ENCODE results near the gene ATN1.
A peak's percentile ranks its signal among the peaks of the same experiment; 100 is the strongest.
"Not testable (repeated sequence)": the region's sequence is repeated elsewhere in the genome, so short reads cannot be mapped to it uniquely, and the experiment has no call there.

ATN1 gene

DNA sequence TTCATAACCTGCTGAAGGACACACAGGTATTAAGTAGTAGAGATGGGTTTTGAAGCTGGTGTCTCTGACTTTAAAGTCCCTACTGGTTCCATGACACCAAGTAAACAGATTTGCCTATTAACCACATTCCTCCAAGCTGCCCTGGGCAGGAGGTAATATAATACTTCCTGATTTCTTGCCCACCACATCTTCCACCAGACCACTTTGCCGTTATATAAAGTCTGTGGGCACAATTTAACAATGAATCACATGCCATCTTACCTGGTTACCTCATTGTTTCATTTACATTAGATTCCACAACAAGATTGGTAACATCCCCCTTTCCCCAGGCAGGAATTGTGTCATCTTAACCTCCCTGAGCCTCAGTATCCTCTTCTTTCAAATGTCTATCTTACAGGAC is 24.0 kb upstream of the ATN1 start:
- no peak for DNase-seq (ENCODE audit: low spot score)

DNA sequence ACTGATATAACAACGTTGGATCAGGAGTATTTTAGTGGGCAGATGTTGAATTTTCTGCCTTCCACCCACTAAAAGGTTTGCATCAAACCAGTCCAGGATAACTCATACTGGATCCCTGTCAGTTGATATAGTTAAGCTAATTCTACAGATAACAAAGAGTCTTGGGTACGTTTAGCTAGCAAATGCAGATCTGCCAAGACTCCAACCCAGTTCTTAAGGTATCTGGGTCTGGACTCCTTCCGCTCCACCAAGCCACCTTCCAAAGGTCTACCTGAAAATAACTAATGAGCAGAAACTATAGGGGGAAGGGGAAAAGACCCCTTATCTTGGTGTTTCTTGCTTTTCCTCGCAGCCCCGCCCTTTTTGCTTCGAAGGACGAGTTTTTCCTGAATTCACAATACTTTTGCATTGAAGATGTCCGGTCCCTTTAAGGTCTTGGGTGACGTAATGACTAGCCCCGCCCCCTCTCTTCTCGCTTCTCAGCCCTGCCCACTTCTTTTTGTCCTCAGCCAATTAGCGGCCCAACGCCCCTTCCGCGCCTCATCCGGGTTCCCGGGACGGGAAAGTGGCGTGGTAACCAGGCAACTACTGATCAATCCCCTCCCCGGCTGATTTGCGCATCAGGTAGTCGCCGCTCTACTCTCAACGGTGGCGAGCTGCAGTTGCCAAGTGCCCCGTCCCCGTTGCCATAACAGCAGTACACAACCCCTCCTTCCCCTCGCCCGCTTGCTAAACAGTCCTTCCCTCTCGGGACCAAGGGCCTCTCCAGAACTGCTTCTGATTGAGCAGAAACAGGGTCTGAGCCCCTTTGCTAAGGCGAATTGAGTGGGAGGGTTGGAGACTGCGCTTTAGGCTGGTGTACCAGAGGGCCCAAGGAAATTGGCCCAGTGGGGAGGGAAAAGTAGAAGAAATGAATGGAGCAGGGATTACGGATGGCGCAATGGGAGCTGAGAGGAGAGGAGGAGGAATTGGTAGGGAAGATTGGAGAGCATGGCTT is 23.2 kb upstream of the ATN1 start, which contains the start of gene LRRC23:
Gene LRRC23, plus strand, starts transcription at position 543 of the 997 bp plus-strand sequence. CDS start 812 bp downstream, outside the sequence.
- peak; percentile 96 for DNase-seq (ENCODE audit: low spot score)

DNA sequence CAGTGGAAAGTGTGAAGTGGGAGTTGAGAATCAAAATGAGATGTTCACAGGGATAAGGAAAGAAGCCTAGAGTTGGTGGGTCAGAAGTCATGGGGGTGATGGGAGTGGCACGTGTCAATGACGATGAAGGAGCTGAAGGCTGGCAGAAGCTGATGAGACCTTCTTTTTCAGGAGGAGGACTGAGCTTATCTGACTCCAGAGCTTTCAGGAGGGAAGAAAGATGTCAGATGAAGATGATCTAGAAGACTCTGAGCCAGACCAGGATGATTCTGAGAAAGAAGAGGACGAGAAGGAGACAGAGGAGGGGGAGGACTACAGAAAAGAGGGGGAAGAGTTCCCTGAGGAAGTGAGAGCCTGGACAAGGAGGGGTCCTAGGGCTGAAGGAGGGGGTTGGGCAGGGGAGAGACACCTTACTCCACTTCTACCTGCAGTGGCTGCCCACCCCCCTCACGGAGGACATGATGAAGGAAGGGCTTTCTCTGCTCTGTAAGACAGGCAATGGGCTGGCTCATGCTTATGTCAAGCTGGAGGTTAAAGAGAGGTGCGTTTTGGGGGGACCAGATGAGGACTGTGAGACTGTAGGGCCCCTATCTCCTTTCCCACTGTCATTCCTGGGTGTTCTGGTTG is 22.2 kb upstream of the ATN1 start:
- DNase-seq (ENCODE audit: low spot score): no peak

DNA sequence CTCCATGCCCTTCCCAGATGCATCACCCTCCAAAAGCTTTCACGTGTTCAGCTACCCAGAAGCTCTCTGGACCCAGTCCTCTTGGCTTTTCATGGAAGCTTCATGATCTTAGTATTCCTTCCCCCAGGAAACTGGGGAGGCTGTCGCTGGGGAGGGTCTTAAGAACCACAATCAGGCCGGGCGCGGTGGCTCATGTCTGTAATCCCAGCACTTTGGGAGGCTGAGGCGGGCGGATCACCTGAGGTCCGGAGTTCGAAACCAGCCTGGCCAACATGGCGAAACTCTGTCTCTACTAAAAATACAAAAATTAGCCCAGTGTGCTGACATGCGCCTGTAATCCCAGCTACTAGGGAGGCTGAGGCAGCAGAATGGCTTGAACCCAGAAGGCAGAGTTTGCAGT is 19.6 kb upstream of the ATN1 start:
- not testable (repeated sequence) for DNase-seq (ENCODE audit: low spot score)

DNA sequence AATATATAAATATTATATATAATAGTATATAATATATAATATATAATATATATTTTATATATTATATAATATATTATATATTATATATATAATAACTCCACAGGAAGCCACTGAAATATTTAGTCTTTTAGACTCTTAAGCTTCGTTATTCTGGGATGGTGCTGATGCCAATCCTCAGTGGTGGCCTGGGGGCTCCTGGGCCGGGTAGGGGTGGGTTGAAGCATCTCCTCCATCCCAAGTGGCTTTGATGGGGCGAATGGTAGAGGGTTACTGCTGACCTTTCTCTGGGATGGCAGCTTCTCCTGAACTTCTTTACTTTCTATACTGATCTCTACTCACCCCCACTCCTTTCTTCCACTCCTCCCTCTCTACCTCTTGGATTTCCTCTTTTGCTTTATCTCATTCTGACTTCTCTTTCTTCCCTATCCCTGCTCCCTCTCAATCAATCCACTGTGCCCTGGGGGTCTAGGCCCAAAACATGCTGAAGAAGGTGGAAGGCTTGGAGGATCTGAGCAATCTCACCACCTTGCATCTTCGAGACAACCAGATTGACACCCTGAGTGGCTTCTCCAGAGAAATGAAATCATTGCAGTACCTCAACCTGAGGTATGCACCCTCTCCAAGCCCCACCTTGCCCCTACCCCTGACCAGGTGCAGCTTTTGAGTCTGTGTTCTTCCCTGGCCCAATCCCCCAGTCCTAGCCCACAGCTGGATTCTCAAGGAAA is 18.2 kb upstream of the ATN1 start:
- DNase-seq (ENCODE audit: low spot score): no peak

DNA sequence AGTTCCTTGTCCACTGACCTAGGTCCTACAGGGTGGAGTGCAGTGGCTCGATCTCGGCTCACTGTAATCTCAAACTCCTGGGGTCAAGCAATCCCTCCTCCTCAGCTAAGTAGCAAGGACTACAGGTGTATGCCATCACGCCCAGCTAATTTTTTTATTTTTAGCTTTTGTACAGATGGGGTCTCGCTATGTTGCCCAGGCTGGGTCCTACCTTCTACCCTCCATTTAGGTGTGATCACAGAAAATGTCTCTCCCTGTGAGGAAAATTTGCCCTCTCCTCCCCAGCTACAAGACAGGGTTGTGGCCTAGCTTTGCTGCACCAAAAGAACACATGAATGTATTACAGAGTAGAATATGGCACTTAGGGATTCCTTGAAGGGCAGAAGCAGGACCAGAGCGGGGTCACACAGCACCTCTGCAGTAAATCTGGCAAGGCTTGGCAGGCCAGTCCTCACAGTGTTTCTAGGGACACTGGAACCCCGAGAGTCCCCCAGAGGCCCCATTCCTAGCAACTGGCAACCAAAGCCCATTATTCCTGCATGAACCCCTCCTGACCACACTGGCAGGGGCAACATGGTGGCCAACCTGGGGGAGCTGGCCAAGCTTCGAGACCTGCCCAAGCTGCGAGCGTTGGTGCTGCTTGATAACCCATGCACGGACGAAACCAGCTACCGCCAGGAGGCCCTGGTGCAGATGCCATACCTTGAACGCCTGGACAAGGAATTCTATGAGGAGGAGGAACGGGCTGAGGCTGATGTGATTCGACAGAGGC is 15.4 kb upstream of the ATN1 start:
- no peak for DNase-seq (ENCODE audit: low spot score)

DNA sequence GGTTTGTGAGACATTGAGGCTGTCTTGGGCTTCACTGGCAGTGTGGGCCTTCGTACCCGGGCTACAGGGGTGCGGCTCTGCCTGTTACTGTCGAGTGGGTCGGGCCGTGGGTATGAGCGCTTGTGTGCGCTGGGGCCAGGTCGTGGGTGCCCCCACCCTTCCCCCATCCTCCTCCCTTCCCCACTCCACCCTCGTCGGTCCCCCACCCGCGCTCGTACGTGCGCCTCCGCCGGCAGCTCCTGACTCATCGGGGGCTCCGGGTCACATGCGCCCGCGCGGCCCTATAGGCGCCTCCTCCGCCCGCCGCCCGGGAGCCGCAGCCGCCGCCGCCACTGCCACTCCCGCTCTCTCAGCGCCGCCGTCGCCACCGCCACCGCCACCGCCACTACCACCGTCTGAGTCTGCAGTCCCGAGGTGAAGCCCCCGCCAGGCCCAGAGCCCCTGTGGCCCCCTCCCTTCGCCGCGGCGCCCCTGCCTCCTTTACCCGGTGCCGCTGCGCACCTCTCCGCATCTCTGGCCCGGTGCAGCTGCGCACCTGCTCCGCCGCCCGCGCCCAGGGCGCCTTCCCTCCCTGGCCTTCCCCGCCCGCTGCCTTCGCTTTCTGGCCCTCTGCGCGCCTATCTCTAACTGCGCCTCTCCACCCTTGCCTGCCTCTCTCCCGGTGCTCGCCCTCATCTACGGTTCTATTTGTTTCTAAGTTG is 13.4 kb upstream of the ATN1 start, which contains the start of gene ENO2:
Gene ENO2, plus strand, starts transcription at position 335 of the 701 bp plus-strand sequence. CDS start 1,253 bp downstream, outside the sequence.
- peak; percentile 92 for DNase-seq (ENCODE audit: low spot score)

DNA sequence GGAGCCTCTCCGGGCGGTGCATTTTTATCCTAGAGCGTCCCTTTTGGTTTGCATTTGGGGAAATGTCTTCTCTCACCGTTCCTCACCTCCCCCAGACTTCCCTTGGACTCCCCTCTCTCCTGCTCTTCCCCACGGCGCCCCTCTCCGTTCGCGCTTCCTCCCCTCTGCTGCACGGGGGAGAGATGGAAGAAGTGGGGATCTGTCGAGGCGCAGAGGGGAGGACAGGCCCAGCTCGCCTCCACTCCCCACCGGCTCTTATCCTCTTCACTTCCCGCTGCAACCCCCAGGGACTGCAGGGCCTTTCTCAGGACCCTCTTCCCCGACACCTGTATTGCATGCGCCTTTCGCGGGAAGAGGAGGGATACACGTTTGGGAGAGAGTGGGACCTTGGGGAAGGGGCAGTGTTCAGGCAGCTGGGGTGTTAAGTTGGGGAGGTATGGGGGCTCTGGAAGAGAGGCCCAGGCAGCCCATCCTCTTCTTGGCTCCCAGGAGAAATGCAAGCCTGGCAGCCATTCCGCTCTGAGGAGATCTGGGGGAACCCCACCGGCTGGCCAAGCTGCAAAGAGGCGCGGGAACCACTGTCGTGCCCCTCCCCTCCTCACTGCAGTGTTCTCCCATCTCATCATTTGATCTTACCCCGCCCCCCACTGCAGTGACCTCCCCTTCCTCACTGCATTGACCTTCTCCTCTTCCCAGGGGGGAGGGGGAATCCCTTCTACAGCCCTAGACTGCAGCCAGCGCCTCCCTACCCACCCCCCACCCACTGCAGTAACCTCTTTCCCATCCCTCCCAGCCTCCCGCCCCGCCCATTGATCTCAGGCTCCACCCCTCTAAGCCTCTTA is 12.6 kb upstream of the ATN1 start:
- DNase-seq (ENCODE audit: low spot score): no peak

DNA sequence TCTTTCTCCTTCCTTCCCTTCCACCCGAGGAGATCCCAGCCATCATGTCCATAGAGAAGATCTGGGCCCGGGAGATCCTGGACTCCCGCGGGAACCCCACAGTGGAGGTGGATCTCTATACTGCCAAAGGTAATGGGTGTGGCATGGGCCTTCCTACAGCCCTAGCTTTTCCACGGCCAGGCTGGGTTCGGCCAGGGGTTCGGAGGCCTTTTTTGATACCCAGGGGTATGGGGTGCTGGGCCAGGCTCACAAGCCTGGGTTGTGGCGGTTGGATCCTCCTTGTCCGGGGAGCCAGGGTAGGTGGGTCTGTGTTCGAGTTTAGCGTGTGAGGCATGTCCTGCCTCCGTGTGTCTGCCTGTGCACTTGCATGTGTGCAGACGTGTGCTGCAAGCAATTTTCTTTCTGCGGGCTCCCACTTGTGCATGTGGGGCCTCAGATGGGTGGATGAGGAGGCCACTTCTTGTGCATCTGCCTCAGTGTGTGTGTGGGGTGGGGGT is 11.9 kb upstream of the ATN1 start:
- DNase-seq (ENCODE audit: low spot score): no peak

DNA sequence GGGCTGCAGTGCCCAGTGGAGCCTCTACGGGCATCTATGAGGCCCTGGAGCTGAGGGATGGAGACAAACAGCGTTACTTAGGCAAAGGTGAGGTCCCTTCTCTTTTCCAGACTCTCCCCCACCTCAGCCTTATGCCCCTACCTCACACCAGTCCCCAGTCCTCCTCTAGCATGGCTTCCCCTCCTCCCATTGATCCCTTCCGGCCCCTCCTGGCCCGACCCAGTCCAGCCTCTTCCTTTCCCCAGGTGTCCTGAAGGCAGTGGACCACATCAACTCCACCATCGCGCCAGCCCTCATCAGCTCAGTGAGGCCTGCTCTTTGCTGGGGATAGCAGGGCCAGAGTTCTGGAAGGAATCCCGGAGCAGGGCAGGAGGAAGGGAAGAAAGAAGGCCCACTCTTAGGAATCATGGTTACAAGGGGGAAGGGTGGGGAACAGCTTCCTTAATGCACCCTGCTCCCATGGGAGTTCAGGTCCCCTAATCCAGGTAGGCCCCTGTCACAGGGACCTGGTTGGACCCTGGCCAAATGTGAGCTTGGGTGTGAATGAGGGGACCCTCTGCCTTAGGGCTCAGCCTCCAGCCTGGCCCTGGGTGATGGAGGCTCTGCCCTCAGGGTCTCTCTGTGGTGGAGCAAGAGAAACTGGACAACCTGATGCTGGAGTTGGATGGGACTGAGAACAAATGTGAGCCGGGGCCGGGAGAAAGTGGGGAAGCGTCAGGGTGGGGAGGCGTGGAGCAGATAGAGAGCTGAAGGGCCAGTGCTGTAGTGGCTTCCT is 11.1 kb upstream of the ATN1 start:
- no peak for DNase-seq (ENCODE audit: low spot score)

DNA sequence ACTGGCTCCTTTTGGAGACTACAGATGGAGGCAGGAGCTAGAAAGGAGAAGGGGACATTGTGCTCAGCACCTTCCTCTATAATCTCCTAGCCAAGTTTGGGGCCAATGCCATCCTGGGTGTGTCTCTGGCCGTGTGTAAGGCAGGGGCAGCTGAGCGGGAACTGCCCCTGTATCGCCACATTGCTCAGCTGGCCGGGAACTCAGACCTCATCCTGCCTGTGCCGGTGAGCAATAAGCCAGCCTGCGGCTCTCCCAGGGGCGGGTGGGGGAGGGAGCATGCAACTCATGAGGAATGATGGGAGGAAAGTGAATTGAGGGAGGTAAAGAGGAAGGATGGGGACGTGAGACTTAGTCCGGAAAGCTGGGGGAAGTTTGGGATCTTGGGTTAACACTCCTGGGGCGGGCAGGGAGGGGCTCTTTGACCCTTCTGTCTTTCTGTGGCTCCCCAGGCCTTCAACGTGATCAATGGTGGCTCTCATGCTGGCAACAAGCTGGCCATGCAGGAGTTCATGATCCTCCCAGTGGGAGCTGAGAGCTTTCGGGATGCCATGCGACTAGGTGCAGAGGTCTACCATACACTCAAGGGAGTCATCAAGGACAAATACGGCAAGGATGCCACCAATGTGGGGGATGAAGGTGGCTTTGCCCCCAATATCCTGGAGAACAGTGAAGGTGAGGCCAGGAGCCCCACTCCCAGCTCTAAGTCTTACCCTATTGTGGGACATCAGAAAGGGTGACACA is 10.1 kb upstream of the ATN1 start:
- DNase-seq (ENCODE audit: low spot score): no peak

DNA sequence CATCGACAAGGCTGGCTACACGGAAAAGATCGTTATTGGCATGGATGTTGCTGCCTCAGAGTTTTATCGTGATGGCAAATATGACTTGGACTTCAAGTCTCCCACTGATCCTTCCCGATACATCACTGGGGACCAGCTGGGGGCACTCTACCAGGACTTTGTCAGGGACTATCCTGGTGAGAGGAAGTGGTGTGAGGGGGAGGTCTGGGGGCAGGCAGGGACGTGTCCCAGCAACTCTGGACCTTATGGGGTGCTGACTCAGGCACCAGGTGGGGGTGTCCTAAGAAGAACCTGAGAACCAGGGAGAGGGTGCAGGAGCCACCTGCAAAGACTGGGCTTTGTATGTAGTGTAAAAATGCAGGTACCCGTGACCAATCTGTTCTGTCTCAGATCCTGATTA is 8.2 kb upstream of the ATN1 start:
- DNase-seq (ENCODE audit: low spot score): no peak

DNA sequence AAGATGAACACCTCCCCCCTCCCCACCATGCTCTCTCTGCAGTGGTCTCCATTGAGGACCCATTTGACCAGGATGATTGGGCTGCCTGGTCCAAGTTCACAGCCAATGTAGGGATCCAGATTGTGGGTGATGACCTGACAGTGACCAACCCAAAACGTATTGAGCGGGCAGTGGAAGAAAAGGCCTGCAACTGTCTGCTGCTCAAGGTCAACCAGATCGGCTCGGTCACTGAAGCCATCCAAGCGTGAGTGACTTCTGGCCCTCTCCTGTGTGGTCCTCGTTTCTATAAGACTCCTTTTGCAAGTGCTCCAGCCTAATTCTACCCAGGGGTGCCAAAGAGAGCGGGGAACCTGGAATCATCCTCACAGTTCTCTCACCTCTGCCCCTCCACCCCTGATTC is 6.2 kb upstream of the ATN1 start:
- no peak for DNase-seq (ENCODE audit: low spot score)

DNA sequence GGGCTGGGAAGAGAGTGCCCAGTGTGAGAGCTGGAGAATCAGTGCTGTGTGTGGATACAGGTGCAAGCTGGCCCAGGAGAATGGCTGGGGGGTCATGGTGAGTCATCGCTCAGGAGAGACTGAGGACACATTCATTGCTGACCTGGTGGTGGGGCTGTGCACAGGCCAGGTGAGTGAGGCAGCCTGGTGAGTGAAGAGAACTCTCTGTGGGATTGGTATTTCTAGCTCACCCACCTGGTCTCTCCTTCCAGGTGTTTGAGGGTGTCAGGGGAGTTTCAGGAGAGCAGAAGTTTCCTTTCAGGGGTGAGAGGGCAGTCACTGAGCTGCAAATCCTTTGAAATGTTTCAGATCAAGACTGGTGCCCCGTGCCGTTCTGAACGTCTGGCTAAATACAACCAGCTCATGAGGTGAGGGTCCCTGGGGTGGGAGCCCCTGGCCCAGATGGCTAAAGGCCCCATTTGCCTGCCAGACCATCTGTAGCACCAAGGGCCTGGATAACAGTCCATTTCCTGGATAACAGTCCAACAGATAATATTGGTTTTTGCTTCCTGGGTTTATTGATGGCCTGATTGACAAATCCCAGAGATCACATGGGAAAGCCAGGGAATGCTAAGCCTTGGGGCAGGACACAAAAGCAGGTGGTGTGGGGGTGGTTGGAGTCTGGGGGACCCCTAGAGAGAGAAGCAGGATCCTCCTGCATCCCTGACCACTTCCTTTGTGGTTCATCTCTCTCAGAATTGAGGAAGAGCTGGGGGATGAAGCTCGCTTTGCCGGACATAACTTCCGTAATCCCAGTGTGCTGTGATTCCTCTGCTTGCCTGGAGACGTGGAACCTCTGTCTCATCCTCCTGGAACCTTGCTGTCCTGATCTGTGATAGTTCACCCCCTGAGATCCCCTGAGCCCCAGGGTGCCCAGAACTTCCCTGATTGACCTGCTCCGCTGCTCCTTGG is 5.5 kb upstream of the ATN1 start:
- no peak for DNase-seq (ENCODE audit: low spot score)

DNA sequence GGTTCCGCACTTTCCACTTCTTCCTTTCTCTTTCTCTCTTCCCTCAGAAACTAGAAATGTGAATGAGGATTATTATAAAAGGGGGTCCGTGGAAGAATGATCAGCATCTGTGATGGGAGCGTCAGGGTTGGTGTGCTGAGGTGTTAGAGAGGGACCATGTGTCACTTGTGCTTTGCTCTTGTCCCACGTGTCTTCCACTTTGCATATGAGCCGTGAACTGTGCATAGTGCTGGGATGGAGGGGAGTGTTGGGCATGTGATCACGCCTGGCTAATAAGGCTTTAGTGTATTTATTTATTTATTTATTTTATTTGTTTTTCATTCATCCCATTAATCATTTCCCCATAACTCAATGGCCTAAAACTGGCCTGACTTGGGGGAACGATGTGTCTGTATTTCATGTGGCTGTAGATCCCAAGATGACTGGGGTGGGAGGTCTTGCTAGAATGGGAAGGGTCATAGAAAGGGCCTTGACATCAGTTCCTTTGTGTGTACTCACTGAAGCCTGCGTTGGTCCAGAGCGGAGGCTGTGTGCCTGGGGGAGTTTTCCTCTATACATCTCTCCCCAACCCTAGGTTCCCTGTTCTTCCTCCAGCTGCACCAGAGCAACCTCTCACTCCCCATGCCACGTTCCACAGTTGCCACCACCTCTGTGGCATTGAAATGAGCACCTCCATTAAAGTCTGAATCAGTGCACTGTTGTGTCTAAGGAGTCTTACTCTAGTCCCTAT is 4.6 kb upstream of the ATN1 start:
- DNase-seq (ENCODE audit: low spot score): no peak

DNA sequence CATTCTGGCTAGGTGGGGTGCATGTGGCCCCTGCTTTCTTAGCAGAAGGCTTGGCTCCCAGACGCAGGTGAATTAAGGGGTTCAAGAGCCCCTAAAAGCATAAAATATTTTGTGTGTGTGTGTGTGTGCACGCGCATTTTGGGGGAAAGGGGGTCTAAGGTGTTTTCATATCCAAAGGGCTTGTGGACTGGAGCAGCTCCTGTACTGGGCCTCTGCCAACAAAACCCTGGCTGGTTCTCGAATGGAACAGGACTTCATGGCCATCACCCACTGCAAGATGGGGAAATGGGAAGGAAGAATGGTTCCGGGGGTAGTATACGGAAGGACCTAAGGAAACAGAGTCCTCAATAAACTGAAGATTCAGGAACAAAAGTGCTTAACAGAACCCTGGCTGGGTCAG is 3.9 kb upstream of the ATN1 start:
- no peak for DNase-seq (ENCODE audit: low spot score)

DNA sequence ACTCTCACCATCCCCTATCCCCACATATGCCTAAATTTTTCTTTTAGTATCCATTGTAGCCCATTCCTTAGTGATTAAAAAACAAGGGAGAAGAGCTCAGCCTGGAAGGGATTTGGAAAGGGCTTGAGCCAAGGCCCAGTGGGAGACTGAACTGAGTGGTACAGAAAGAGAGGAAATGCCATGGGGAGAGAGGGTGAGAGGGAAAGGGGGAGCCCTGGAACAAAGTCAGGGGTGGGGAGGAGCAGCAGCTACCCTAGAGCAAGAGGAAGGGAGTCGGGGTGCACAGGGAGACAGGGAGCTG is 2.6 kb upstream of the ATN1 start:
- no peak for DNase-seq (ENCODE audit: low spot score)
